Placental pericyte (primary cell): ENCODE data around the gene GNA14. TPM values are rescaled to one million over a fixed set of nuclear protein-coding genes. Genes with fewer than 3 reads are reported as not detected.

Source experiments
- small RNA-seq: library from RNA; depleted of rRNA; stranded (forward); fragments of <200 nt; gene quantifications from one replicate; pipeline ENCODE3, GENCODE V24; 2012; ENCODE audit warnings: low replicate concordance
- total RNA-seq: library from RNA; depleted of rRNA; stranded (reverse); fragments of >200 nt; gene quantifications from 2 replicates; pipeline ENCODE4 v1.2.3, GENCODE V29; 2012

The GNA14 gene
- 0.43 and 1.3 TPM in 2 replicates for total RNA-seq

GRCh38 chr9:77648234-77649108 lies at the start of gene GNA14:
Gene GNA14 (minus strand): TSS chr9:77648322. CDS start chr9:77647793, 529 bp downstream.

Small RNAs within 50 kb of the gene (small RNA-seq; reads per million reads assigned to genes)
- not detected for gene RNU6-1303P
